ENCODE results near the gene IL1R2. TPM values are rescaled to one million over a fixed set of nuclear protein-coding genes. Genes with fewer than 3 reads are reported as not detected.

IL1R2 gene
- total and polyA plus RNA-seq, 2 of the 8 experiments (the other 6 are each of a cell fraction or from before 2014, with no cell fraction given) = 0.06 TPM; not detected in 1

- TF ChIP-seq RFX5 (IDR thresholded peaks at IDR 0.05; ENCODE audit: borderline replicate concordance, low read depth, low read length) = no peak
- TF ChIP-seq NANOG (IDR thresholded peaks at IDR 0.05; ENCODE audit: insufficient read depth, low read depth, low read length, poor library complexity, severe bottlenecking) = no peak
- TF ChIP-seq CHD2 (IDR thresholded peaks at IDR 0.05; ENCODE audit: low read length) = no peak
- TF ChIP-seq CHD7 (IDR thresholded peaks at IDR 0.05; ENCODE audit: insufficient replicate concordance, low read length) = no peak
- TF ChIP-seq SRF (IDR thresholded peaks at IDR 0.05; ENCODE audit: low read depth, low read length) = no peak
- TF ChIP-seq KDM5A (IDR thresholded peaks at IDR 0.05; ENCODE audit: low read length) = no peak
- no peak for TF ChIP-seq POU5F1 (IDR thresholded peaks at IDR 0.05; ENCODE audit: low read depth, low read length)
- TF ChIP-seq FOSL1 (IDR thresholded peaks at IDR 0.05; ENCODE audit: insufficient read depth, low read depth, low read length) = no peak
- TF ChIP-seq TBP (IDR thresholded peaks at IDR 0.05; ENCODE audit: low read depth, low read length) = no peak
- no peak for TF ChIP-seq MAX (IDR thresholded peaks at IDR 0.05)
- no peak for TF ChIP-seq POLR2AphosphoS5 (IDR thresholded peaks at IDR 0.05; ENCODE audit: low read depth, low read length)
Measured at GRCh38 chr2:102030855-102031527, 39.2 kb downstream of the IL1R2 start (continued).
